ENCODE measurements around the gene RGMA.

The RGMA gene

DNA sequence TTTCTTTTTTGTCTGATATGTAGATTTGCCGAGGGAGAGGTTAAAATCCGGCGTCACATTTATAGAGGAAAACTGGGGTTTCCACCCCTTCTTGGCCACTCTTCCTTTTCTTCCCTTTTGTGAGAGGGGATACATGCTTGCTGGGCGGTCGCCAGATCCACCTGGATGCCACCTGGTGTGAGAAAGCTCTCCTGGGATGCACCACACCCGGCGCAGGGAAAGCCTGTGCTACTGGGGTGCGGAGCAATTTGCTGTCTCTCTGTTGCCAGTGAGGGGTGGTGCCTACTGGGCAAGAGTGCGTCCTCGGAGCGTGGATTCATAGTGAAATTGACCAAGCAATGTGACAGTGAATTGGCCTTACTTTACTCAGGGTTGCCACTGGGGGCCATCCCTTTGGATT, 2.5 kb upstream of the RGMA start:
- DNase-seq, result no peak

DNA sequence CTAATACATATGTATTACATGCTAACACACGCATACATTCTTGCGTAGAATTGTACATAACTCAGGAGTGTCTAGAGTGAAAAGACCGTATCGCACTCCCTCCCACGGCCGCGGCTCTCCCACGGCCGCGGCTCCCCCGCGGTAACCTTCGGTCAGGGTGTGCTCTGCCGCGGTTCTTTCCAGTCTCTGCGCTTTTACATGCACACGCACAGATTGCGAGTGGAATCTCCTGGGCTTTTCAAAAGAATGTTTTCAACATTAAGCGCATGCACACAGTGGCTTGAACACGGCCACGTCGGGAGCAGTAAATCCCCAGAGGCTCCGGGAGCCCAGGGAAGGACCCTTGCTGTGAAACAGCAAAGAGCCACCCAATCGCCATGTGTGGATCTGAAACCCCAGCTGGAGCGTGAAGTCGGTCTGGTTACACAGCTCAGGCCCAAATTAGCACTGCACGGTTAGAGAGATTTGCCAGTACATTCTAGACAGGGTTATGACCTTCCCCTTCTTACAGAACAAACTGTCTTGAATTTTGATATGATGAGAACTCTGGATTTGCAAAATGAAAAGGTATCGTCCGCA, 805 bp upstream of the RGMA start:
- DNase-seq, result no peak

DNA sequence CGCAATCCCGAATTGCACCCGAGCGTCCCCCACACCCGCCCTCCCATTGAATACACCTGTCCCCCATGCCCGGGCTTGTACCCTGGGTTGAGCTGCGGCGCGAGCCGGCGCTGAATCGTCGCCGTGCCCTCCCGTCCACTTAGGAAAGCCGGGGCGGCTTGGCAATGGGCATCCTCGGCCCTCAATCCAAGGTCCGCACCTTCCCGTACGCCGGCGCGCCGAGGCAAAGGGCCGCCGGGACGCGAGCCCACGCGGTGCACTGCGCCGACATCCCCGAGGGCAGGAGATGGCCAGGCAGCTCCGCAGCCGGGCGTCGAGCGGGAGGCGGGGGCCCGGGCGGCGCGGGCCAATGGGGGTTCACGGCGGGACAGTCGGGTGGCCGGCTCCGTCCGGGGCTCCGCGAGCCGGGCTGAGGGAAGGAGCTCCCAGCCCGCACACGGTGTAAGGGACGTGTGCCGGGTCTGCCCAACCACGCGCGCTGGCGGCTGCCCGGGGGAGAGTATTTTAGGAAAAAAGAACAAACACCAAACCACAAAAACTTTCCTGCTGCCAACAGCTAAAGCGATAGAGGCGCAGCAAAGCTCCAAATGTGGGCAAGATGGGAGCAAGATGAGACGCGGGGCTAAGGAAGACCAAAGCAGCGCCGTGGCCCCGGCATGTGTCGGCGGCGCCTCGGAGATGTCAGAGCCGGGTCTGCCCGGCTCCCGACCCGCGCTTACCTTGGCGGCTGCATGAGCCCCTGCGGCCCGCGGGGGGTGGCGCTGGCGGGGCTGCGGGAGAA, 621 bp downstream of the RGMA start:
- DNase-seq, result no peak

DNA sequence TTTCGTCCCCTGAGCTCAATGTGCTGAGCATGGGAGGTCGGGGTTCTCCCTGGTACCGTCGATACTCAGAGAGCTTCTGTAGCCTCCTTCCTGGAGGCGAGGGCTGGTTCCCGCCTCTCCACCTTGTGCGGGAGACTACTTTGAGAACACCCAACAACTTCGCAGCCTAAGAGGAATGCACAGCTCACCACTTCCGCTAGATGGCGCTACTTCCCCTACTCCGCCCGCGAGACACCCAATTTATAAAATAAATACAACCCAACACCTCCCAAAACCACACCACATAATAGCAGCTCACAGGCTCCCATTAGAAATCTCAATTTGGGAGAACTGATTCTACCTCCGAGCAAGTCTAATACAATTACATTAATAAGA, 1.2 kb downstream of the RGMA start:
- no peak for DNase-seq

DNA sequence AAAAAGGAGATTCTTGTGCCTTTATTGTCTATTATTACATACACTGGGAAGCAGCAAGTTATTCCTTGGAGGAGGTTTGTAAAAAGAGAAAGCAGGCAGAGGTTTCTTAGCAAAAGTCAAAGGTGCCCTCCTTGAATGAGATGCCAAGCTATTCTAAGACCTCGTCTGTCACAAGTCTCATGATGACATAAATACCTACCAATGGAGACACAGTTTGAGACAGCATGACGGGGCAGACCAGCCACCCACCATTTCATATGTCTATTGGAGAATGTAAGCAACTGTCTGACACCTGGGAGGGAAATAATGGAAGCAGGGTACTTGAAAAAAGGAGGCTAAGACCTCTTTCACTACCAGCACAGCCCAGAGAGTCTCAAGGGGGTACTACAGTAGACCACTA, 2.2 kb downstream of the RGMA start:
- DNase-seq, result no peak

DNA sequence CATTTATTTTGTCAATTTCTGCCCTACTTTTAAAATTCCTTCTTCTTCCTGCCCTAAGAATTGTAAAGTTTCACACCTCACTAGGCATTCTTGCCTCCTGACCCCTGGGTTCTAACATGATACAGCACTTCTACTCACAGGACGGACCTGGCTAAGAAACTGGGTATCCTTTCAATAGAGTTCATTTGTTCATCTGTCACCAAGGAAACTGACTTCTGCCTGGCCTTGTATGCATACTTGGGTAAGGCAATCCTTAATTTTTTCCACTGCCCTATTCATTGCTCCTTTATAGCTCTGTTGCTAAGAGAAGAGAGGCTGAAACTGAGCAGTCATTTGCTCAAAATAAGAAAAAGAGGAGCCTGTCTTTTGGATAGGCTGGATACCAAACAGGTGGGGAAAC, 3.3 kb downstream of the RGMA start:
- DNase-seq, result no peak

DNA sequence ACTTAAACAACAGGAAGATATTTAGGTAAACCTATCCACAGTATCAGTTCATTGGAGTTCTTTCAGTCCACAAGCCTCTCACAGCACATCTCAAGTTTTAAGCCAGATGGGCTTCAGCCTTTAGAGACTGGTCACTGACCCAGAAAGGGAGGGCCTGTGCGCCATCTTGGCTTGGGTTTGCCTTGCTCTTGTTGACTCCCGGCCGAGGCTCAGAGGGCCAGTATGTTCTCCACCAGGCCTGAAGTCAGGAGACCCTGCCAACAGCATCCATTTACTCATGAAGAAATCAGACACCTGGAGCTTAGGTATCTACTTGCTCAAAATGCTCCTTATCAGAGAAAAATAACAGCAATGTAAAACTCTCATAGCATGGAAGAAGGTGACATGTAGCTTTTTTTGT, 6.2 kb downstream of the RGMA start:
- DNase-seq, result no peak

DNA sequence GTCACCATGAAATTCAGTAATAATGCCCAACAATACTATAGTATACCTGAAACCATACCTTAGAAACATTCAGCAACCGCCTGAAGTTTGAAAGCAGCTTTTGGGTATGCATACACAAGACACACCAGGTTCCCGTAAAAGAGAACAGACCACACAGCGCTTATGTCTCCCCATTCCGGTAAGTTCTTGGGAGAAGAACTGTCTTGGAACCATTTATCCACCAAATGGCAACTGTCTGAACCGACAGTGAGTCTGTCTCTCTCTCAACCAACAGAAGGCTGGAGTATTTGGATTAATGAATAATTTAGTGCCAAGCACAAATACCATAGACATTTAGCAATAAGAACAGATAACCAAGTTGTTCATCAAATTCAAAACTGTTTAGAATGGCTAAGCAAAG, 7.6 kb downstream of the RGMA start:
- no peak for DNase-seq

DNA sequence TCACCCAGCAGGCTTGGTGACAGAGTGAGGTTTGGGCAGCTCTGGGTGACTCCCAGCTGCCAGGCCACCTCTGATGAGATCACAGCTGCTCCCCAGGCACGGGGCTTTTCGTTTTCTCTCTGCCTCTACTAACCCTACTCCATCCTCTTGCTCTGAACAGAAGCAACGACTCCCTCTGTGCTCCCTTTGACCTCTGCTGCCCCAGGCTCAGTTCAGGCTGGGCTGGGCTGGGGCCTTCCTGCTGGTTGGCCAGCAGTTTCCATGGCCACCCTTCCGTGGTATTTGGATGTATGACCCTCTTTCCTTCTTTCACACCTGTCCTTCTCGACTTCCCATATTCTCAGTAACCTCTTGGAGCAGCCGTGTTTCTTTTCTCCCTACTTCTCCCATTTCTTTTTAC, 8.6 kb downstream of the RGMA start:
- DNase-seq, result no peak

DNA sequence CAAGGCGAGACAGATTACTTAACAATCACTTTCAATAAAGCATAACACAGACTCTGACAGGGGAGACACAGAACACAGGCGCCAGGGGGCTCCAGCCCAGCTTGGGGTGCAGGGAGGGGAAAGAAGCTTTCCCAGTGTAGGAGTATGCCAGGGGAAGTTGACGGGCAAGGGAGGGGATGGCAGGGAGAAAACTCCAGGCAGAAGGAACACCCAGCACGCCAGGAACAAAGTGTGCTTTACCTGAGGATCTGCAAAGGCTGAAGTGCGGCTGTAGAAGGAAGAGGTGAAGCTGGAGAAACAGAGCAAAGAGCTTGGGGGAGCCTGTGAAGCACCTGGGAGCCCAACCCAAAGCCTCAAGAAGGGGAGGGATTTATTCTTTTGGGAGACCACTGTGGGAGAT, 12.1 kb downstream of the RGMA start:
- no peak for DNase-seq

DNA sequence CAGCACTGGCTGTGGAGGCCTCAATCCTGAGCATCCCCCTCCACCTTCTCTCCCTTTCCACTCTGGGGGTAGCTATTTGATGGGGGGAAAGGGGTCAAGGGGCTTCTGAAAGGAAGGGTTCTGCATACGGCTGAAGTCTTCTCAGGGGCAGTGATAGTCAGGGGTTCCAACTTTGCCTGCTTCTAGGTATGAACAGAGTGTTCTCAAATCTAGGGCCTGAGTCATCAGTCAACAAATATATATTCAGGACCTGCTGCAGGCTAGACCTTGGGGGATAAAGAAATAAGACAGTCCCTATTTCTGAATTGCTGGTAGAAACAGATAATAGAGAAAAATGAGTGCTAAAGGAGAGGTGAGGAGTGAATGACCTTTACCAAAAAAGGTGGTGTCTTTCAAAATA, 12.8 kb downstream of the RGMA start:
- DNase-seq, result no peak

DNA sequence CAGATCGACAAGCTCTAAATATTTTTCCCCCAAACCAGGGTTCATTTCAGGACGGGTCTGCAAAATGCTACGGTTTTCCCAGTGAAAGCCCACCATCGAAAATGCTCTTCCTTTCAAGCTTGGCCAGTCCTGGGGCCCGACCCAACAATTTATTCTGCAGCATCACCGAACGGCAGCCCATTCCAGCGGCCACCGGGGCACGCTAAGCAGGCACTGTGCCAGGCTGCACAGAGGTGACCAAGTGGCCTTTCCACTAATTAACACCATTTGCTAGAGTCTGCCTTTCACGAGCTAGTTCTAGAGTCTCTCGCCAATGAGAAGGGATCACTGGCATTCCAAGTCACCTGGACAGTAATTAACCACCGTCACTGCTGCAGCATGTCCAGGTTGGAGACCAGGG, 14.4 kb downstream of the RGMA start:
- DNase-seq, result no peak

DNA sequence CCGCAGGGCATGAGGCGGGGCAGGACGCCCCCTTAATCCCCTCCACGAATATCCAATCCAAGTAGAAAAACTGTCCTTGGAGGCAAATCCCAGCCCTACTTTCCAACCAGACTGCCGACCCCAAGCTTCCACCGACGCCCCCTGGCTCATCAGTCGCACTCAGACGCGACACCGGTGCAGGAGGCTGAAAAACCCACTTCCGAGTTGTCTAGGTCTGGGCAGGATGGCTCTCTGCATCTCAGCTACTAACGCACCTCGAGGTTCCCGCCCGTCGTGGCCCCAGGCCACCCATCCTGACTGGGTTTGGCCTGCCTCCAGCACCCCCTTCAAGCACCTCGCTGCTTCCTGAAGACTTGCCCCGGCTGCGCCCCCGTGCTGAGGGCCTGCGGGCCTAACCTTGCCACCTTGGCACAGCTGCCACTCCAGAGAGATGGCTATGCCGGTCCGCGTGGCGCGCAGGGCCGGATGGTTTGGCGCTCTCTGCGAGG, 15.5 kb downstream of the RGMA start:
- no peak for DNase-seq

DNA sequence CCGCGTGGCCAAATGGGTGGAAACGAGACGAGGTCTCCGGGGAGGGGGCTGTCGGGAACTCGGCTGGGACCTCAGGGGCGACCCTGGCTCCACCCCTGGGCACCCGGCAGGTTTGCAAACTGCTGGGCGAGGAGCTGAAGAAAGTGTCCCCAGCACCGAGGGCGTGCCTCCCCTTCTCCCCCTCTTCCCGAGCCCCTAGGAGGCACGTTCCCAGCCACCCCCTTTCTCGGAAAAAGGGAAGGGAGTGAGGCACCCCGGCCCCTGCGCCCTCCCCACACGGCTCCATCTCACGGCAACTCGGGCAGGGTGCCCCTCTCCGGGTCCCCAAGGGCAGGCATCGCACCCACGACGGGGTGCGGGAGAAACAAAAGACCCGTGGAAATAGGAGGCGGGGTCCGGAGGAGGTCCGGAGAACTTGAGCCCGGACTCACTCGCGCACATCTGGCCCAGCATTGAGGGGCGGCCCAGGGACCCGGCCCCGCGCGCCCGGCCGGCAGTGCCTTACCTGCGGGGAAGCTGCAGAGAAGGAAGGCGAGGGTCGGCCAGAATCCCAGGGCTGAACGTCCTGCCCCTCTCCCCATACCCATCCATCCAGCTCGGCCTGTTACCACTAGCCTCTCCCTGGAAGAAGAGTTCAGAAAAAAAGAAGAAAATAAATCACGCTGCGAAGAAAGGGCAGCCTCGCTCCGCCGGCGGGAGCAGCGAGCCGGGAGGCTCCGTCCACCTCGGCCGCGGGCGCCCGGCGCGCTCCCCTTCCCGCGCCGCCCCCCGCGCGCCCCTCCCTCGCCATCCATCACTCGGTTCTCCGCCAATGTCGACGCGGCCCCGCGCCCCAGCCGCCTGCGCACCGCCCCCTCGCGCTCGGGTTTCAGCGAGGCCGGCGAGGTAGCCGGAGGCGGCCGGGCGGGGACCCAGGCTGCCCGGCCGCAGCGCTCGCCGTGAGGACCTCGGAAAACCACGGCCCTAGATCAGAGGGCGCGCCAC, 16.3 kb downstream of the RGMA start:
- DNase-seq, result peak; percentile 57

DNA sequence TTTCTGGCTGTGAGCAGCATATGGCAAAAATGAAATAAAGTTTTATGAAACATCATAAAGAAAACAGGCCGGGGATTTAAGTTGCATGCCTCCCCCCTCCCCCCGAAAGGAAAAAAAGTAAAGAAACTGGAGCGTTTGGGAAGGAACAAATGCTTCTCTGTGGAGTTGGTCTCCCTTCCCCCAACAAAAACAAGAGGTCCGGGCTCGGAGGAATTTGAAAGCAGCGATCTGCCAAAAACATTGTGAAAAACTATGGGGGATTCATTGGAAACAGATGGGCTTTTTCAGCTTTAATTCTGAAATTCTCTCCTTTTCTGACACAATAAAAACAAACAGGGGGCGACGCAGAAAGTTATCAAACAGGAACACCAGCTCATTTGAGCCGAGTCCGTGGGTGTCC, 17.0 kb downstream of the RGMA start:
- no peak for DNase-seq

DNA sequence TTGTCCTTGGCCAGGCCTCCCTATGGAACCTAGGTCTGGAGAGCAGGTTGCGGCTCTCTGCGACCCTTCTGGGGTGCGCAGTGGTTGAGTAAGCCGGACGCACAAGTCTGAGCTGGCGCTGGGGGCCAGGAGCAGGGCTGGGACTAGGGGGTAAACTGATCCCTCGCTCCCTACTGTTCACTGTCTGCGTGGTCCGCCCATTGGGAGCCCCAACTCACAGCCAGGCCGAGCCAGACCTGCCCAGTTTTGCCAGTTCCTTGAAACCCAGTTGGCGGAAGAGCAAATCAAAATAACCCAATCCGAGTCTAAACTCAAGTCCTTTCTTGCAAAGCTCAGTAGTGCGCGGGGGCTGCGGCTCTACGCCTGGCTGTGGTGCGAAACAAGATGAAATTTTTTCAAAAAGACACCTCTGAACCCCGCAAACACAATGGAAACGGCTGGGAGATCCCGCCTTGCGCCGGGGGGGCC, 17.5 kb downstream of the RGMA start:
- DNase-seq, result no peak

DNA sequence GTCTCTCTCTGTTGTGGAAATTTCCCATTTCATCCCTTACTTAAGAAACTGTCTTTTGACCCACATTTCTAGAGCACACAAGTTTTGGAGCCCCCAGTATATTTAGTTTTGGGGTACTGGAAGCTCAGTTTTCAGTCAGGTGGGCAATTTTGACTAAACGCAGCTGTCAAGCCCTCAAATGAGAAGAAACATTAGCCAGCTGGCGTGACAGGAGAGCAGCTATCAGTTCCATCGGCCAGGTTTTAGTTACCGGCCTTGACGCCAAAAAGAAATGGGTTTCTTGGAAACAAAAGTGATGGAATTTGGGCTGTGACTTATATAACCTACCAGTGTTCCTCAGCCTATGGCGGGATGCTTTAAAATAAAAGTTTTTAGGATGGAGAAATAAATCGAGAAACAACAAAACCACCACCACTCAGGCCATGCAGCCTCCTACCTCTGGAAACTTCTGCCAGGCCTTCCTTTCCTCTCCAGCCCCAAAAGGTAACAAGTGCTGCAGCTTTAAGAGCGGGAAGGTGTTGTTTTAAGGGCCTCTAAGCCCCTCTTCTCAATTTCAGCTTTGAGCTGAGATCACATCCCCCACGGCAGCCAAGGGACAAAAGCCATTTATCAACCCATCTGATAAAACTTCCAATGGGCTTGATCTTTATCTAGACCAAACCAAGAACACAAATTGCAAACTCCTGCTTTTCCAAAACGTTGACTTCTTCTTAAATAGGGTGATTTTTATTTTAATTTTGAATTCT, 18.3 kb downstream of the RGMA start:
- no peak for DNase-seq

DNA sequence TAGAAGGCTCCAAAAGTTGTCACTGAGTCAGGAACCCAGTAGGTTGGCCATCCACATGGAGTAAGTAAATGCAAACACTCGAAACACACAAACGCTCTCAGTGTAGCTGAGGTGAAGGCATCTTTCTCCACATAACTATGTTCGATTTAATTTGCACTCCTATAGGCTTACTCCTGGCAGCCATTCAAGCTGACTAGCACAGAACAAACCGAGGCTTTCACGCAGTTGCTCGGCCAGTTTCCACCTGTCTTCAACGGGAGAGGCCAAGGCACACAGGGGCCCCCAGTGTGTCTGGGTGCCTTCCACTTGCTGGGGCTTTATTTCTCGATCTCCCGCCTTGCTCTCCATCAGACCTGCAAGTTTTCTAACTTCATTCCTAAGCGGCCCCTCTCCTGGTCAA, 18.9 kb downstream of the RGMA start:
- DNase-seq, result no peak

DNA sequence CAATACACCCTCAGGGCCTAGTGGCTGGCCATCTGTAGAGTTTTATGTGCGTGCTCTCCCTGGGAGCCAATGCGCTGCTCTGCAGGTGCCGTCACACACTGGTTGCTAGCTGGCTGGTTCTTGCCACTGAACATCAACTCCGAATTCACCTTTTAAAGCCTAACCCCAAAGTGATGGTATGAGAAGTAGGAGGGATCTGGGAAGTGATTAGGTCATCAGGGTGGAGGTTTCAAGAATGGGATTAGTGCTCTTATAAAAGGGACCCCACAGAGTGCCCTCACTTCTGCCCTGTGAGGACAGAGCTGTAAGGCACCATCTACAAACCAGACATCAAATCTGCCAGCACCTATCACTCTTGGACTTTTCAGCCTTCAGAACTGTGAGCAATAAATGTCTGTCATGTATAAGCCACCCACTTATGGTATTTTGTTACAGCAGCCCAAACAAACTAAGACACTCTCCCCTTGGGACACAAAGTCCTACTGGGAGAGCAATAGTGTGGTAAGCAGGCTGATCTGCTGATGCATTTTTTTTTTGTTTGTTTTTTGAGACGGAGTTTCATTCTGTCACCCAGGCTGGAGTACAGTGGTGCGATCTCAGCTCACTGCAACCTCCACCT, 20.3 kb downstream of the RGMA start:
- DNase-seq, result no peak

DNA sequence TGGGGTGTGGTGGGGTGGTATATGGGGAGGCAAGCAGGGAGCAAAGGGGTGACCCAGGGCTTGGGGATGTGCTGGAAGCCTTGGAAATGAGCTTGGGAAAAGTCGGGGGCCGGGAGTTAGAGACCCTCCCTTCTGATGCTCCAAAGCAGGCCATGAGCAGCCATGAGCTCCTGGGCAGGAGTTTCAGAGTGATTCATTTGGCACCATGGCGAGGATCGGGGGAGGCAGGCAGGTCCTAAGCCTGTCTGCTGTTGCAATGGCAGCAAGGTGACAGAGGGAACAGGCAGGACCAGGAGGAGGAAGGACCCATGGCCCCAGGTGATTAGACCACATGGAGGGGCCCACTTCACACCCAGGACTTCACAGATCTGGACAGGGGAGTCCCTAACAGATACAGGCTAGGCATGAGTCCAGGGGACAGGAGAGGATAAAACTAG, 21.3 kb downstream of the RGMA start:
- DNase-seq, result no peak

DNA sequence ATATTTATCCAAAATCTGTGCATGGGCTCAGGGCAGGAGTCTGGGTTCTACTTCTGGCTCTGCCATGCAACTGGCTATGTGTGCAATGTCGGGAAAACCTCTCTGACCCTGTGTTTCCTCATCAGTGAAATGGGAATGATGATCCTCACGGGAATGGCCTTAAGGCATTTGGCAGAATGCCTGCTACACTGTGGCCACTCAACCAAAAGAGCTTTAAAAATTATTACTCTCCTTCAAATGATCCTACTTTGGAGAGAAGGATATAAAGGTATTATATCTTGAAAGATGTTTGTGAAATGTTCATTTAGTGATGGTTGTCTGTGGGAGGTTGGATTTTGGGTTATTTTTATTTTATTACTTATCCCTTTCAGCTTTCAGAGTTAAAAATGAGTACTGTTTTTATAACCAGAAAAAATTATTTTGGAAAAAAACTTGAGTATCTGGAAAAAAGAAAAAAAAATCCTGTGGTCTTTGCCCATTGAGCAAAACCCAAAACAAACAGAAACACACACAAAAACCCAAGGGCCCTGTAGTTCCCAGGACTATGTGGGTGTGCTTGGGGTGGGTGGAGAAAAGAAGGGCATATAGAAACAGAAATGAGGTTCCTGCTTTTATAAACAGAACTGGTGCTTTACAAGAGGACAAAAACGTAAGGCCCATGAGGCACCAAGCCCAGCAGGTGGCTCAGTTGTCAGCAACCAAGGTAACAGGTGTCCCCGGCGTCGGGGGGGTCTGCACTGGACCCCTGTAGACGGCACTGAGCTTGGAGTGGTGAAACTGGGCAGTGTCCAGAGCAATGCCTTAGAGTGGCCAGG, 22.0 kb downstream of the RGMA start:
- no peak for DNase-seq

All from amniotic stem cell (primary cell).